IPS-NIHi11 (cell line): Measurements from ENCODE around the gene TARS3.

Experiments used
- DNase-seq: peaks from one replicate; pipeline ENCODE4 v3.0.0; 2012; ENCODE audit warnings: mixed read lengths, low spot score

Gene TARS3

GRCh38 chr15:101698314-101698713 lies 26.0 kb downstream of the TARS3 start:
- no peak for DNase-seq

- no peak for DNase-seq
These were observed 26.8 kb downstream of the TARS3 start for GRCh38 chr15:101697488-101697887.

DNA sequence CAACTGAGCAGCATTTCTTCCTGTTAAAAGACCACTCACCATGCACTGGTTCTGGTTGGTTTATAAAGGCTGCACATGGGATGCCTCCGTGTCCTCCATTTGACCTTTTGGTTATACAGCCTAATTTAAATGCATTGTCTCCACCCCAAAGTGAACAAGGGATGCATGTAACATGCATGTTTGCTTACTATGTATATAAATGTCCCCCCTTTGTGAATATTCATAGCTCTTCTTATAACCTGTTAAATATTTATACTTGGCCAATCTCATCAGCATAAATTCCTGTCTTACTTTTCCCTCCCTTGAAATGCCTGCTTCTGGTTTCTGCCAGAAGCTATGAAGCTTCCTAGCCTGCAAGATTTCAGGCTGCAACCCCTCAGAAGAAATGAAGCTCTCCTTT lies 27.4 kb downstream of the TARS3 start:
- no peak for DNase-seq

- DNase-seq, result peak; percentile 27
These were observed 30.0 kb downstream of the TARS3 start for GRCh38 chr15:101694261-101694660.

DNA sequence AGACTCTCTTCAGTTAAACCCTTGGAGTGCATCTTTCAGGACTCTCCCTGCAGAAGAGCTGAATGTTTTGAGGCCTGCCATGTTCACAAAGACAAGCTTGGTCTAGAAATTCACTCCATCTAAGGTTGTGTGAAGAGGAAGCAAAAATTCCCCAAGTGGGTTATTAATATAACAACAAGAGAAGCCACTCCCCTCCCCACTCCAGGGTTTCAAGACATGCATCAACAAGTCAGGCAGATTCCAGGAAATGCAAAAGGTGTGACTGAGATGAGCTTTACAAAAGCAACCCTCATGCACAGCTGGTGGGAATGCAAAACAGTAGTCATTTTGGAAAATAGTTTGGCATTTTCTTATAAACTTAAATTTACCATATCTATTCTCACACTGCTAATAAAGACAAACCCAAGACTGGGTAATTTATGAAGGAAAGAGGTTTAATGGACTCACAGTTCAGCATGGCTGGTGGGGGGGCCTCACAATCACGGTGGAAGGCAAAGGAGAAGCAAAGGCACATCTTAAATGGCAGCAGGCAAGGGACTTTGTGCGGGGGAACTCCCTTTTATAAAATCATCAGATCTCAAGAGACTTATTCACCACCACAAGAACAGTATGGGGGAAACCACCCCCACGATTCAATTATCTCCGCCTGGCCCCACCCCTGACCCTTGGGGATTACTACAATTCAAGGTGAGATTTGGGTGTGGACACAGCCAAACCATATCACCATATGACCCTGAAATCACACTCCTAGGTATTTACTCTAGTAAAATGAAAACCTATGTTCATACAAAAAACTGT lies 31.3 kb downstream of the TARS3 start:
- no peak for DNase-seq

GRCh38 chr15:101689901-101690300 lies 34.4 kb downstream of the TARS3 start:
- no peak for DNase-seq

- no peak for DNase-seq
These were observed 37.6 kb downstream of the TARS3 start for GRCh38 chr15:101686718-101687117.

- DNase-seq, result no peak
These were observed 39.4 kb downstream of the TARS3 start for GRCh38 chr15:101684877-101685276.

DNA sequence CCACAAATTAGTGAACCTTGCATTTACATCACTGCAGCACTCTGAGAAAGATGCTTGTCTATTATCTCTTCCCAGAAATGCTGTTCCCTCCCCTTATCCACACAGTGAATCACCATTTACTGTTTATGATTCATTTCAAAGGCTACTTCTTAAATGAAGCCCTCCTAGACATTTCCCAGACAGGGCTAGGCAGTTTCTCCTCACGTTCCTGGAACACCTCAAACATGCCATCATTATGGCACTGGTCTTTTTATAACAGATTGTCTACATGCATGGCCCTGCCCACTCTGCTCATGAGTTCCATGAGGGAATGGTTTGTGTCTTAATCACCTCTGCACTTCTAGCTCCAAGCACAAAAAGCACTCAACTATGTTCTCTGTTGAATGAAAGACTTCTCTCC lies 39.9 kb downstream of the TARS3 start:
- DNase-seq, result no peak

GRCh38 chr15:101679806-101680205 lies 44.5 kb downstream of the TARS3 start:
- DNase-seq, result no peak

DNA sequence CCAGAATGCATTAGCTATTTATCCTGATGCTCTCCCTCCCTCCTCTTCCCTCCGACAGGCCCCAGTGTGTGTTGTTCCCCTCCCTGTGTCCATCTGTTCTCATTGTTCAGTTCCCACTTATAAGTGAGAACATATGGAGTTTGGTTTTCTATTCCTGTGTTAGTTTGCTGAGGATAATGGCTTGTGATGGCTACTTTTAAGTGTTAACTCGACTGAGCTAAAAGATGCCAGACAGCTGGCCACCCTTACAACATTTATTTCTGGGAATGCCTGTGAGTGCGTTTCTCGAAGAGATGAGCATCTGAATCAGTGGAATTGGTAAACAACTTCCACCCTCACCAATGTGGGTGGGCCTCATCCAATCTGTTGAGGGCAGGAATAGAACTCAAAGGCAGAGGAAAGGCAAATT lies 47.3 kb downstream of the TARS3 start:
- DNase-seq, result no peak

GRCh38 chr15:101675796-101676582 lies 48.3 kb downstream of the TARS3 start:
- peak; percentile 16 for DNase-seq

DNA sequence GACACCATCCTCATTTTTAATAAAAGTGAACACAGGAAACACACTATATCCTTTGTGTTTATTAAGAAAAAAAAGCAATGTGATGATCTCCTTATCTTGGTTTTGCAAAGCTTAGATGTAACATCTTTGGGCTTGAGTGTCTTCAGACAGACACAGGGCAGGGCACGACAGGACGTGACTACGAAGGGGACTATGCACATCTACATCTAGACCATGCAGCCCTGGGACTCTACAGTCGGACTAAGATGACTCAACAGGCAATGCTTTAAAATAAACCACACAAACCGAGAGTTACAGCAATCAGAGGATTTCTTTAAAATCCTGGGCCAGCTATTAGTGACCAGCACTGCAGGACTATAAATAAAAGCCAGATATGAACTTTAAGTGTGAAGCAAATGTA lies 49.3 kb downstream of the TARS3 start:
- no peak for DNase-seq

GRCh38 chr15:101672298-101672697 lies 52.0 kb downstream of the TARS3 start:
- peak; percentile 29 for DNase-seq

DNA sequence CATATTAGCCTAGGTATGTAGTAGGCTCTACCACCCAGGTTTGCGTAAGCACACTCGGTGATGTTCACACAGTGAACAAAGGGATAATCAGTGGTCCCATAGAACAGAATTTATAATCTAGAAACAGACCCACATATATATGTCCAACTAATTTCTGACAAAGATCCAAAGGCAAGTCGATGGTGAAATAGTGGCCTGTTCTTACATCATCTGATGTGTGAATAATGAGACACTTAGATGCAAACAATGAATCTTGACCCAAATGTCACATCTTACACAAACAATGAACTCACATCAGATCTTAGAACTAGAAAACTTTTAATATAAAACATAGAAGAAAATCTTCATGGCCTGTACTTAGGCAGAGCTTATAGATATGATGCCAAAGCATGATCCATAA lies 54.5 kb downstream of the TARS3 start:
- no peak for DNase-seq

DNA sequence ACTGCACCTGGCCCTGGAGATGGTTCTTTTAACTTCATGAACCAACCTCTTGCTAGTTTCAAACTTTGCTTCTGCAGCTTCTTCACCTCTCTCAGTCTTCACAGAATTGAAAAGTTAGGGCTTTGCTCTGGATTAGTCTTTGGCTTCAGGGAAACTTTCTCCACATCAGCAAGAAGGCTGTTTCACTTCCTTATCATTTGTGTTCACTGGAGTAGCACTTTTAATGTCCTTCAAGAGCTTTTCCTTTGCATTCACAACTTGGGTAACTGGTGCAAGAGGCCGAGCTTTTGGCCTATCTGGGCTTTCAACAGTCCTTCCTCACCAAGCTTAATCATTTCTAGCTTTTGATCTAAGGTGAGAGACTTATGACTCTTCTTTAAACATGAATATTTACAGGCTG lies 56.4 kb downstream of the TARS3 start:
- DNase-seq, result no peak

GRCh38 chr15:101664303-101664913 lies 59.9 kb downstream of the TARS3 start:
- DNase-seq, result peak; percentile 15

DNA sequence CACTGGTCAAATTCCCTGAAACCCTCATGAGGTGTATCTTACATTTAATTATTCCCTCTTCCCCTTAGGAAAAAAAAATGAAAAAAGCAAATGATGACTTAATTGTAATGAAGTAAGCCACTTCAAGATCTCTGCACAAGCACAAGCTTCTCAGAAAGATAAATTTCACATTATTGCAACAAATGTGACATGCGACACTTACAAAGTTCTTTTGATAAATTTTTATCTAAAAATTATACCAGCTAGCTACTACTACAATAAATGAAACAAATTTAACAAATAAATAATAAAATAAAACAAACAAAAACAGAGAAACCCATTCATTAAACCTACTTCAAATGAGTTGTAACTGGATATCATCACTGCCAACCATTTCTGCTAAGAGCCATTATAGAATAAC lies 62.1 kb downstream of the TARS3 start:
- DNase-seq, result no peak

DNA sequence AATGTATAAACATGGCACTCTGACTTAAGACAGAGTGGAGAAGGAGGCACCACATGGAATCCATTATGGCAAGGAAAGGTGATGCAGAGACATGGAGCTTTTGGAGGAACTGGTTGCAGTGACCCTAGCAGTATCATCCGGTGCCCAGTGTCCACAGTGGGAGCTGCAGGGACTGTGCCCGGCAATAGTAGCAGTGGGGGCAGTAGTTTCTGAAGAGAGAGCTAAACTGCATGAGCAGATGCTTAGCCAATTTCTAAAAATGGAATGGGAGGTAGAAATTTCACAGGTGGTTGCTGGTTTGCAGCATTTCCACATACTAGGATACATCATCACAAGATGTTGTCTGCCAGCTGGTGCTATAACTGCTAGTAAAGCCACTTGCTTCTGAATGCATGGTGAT lies 64.3 kb downstream of the TARS3 start:
- DNase-seq, result no peak

DNA sequence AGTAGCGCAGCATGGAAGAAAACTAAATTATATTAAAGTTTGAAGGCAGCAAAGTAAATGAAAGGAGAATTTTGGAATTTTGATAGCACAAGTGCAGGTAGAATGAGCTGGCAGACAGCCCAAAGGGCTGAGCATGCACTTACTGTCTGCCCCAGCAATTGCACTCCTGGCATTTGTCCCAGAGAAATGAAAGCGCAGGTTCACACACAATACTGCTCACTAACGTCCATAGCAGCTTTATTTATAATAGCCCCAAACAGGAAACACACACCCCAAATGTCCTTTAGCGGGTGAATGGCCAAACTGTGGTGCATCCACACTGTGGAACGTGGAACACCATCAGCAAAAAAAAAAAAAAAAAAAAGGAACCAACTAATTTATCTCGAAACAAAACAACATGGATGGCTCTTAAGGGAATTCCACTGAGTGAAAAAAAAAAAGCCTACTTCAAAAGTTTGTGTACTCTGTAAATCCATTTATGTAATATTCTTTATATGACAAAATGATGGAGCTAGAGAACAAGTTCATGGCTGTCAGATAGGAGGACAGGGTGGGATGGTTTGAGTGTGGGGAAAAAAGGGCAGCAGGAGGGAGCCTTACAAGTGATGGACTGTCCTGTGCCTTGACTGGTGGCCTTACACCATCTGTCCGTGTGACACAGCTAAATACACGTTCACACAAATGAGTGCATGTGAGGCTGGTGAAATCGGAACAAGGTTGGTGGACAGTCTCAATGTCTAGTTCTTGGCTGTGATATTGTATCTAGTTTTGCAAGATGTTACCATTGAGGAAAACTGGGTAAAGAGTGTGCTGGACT lies 66.1 kb downstream of the TARS3 start:
- no peak for DNase-seq

- no peak for DNase-seq
These were observed 67.1 kb downstream of the TARS3 start for GRCh38 chr15:101657171-101657570.
